Measurements from ENCODE around the gene ZNF592.

The ZNF592 gene

DNA sequence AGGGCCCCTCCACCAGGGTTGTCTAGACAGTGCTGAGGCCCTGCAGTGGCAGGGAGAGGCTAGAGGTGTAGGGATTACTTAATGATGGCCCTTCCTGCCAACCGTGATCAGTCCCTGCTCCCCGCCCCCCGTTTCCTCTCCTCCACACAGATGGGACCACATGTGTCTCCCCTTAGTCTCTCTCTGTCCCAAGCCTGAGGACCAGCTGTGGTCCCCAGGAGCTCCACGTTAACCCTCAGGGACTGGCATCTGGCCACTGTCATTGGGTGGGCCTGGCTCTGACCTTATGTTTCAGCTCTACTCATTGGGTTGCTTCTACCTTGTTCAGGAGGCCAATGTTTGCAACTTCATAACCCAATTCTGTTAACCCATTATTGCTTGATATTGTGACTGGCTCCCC lies 62.8 kb downstream of the ZNF592 start:
- DNase-seq (ENCODE audit: low read depth, low spot score) = no peak

GRCh38 chr15:84811828-84812227 lies 63.4 kb downstream of the ZNF592 start:
- no peak for DNase-seq (ENCODE audit: low read depth, low spot score)

DNA sequence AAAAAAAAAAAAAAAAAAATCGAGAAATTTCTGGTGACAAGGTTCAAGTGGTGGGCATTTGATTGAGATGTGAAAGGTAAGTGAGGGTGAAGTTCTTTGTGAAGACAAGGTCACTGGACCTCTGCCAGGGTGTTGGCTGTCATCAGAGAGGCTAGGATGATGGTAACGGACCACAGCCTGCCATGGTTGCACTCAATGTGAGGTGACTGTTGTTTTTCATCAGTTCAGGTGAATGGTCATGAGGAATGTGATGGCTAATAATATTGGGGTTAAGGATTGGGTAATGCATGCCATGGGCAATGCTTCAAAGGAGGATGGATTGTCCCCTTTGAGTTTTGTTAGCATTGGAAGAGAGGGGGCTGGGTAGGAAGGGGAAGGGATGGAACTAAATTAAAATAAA lies 64.5 kb downstream of the ZNF592 start:
- no peak for DNase-seq (ENCODE audit: low read depth, low spot score)

- no peak for DNase-seq (ENCODE audit: low read depth, low spot score)
Observed at GRCh38 chr15:84813435-84813834, 65.0 kb downstream of the ZNF592 start.

GRCh38 chr15:84813931-84814330 lies 65.5 kb downstream of the ZNF592 start:
- DNase-seq (ENCODE audit: low read depth, low spot score) = no peak

DNA sequence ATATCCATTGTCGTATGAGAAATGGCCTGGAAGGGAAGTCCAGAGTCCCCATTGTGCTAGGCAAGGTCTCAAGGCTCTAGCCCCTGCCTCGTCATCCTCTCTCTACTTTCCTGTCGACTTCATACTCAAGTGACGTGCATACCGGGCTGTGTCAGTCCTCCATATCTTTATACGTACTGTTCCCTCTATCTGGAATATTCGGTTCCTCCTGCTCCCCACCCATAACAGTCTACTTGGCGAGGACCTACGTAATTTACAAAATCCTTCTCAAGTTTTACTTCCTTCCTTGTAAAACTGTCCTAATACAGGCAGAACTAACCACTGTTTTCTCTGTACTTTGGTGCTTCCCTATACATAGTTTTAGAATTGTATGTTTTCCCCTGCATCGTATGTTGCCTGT lies 66.5 kb downstream of the ZNF592 start:
- no peak for DNase-seq (ENCODE audit: low read depth, low spot score)

- peak; percentile 80 for DNase-seq (ENCODE audit: low read depth, low spot score)
Observed at GRCh38 chr15:84816694-84817465, 68.5 kb downstream of the ZNF592 start, which contains the start of gene ALPK3. TSS of gene ALPK3 (plus strand) at chr15:84817356. CDS start at chr15:84817453, 97 bp downstream.

- DNase-seq (ENCODE audit: low read depth, low spot score) = peak; percentile 89
Observed at GRCh38 chr15:84817466-84818081, 69.2 kb downstream of the ZNF592 start.

GRCh38 chr15:84818261-84819131 lies 70.1 kb downstream of the ZNF592 start:
- peak; percentile 91 for DNase-seq (ENCODE audit: low read depth, low spot score)

DNA sequence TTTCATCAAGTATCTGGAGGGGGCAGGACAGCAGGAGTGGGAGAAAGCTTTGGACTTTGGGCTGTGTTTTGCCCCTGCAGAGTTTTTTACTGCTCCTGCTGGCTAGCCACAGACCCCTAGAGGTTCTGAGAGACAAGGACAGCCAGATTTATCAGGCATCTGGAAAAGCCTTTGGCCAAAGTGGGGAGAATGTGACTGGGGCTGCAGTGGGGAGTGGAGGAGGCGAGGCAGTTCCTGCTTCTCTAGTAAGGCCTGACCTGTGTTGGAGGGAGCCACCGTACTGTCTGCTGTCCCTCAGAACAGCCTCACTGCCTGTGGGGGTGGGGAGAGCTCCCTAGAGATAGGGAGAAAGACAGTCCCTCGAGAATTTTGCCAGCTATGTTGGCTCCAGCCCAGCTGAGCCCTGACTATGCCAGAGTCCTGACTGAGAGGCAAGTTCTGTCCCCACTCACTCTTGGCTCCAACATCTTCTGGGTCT lies 70.9 kb downstream of the ZNF592 start:
- peak; percentile 57 for DNase-seq (ENCODE audit: low read depth, low spot score)

GRCh38 chr15:84819791-84820190 lies 71.4 kb downstream of the ZNF592 start:
- no peak for DNase-seq (ENCODE audit: low read depth, low spot score)

DNA sequence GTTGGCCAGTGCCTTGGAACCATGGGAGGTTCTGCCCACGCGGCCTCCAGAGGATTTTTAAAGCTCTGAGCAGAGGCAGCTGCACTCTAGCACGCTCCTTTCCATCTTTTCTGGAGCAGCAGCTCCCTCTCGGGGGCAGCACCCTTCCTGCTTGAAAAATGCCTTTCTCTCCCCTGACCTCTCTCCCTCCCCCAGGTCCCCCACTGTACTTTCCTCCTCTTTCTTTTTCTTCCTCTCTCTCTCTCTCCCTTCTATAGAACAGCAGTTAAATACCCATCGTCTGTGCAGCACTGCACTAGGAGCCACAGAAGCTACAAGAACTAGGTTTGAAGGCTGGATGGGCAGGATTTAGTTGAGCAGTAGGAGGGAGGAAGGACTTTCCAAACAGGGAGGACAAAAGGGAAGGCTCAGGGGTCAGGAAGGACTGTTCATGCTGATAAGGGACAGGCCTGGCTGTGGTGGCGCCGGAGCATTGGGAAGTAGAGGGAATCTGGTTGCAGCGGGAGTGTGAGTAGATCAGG lies 73.2 kb downstream of the ZNF592 start:
- no peak for DNase-seq (ENCODE audit: low read depth, low spot score)

DNA sequence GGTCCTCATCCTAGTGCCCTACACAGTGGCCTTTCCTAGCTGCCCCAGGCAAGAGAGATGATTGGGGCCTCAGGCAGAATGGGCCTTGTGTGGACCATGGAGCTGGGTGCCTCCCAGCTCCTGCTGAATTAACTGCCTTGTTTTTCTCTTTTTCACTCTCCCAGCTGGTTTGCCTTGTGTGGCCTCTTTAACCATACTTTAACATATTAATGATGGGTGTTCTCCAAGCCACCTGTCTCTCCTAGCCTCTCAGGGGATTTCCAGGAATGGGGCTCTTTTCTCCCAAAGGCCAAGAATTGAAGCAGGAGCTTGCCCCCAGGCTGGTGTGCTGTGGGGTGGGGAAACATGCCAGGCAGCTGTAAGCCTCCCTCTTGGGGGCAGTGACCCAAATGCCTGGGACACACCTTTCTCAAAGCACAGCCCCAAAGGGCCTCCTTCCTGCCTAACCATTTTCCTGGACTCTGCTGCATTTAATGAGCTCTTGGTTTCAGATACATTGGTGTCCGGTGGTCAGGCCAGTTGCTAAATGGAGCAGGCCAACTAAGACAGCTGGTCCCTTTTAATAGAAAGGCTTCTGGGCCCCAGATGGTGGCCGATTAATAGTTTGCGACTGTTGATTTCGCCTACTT lies 74.4 kb downstream of the ZNF592 start:
- no peak for DNase-seq (ENCODE audit: low read depth, low spot score)

GRCh38 chr15:84823282-84823878 lies 75.0 kb downstream of the ZNF592 start:
- DNase-seq (ENCODE audit: low read depth, low spot score) = no peak

DNA sequence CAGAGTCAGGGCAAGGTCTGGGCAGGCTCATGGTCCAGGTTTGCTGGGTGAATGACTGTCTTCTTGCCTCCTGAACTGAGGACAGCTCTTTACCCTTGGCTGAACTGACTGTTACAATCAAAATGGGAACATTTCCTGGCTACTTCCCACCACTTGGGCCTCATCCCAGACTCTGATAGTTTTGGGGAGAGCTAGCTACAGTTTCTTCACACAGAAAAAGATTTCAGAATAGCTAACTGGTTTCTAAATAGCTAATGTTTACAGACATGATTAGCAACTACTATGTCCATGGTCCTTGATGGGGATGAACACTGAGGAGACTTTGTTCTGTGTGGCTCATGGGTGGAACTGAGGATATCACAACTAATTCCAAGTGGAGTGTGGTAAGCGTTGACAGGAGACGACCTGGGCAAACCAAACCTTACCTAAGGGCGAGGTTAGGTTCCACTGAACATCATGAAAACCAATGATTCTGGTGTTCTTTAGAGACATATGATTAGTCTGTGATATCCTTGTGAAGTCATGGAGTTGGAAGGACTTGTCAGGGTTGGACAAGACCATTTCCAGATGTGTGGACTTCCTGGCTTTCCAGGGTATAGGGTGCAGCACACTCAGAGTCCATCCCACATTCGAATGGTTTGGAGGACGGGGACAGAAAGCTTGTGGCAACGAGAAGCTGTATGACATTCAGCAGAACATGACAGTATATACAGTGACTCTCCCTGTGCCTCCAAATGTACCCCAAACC lies 76.0 kb downstream of the ZNF592 start:
- no peak for DNase-seq (ENCODE audit: low read depth, low spot score)

- DNase-seq (ENCODE audit: low read depth, low spot score) = peak; percentile 71
Observed at GRCh38 chr15:84826369-84826823, 78.0 kb downstream of the ZNF592 start.

DNA sequence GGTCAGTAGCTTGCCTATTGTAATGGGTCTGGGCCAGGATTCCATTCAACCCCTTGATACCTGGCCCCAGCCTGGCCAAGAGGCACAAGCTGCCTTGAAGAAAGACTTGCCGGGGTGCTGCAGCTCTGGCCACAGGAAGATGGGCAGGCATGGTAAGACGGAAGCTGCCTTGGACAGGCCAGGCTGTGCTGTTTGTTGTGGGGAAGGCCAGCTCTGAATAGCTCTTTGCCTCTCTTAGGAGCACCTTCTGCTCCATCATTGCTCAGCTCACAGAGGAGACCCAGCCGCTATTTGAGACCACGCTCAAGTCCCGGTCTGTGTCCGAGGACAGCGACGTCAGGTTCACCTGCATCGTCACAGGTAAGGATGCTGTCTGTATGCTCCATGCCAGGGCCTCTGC lies 78.9 kb downstream of the ZNF592 start:
- no peak for DNase-seq (ENCODE audit: low read depth, low spot score)

GRCh38 chr15:84828086-84828908 lies 79.9 kb downstream of the ZNF592 start:
- DNase-seq (ENCODE audit: low read depth, low spot score) = no peak

DNA sequence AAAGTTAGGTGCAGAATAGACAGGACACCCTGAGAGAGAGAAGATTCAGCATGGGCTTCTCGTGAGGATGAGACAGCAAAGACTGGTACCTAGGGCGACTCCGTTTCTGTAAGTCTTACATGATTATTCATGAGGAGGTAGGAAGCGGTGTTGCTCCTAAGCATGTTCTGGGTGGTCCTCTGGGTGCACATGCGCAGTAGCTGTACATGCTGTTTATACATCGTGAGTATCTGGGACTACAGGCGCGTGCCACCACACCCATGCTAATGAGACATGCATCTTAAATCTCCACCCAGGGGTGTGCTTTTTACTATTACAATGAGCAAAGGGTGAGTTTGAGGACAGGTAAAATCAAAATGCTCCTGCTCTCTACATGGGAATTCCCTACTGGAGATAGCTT lies 81.0 kb downstream of the ZNF592 start:
- DNase-seq (ENCODE audit: low read depth, low spot score) = no peak

Data from ELF-1 (cell line).